Brain pericyte (primary cell): ENCODE data around the gene FTCD.

Experiments used
- DNase-seq: peaks from one replicate; pipeline ENCODE4 v3.0.0-alpha.2; 2012; ENCODE audit warnings: low read depth, low spot score

The FTCD gene

GRCh38 chr21:46093668-46094400 lies 61.5 kb downstream of the FTCD start:
- no peak for DNase-seq

- DNase-seq = no peak
Observed at GRCh38 chr21:46092811-46093667, 62.3 kb downstream of the FTCD start.

- peak; percentile 75 for DNase-seq
Observed at GRCh38 chr21:46092026-46092764, 63.2 kb downstream of the FTCD start.

GRCh38 chr21:46091631-46092025 lies 63.8 kb downstream of the FTCD start:
- DNase-seq = no peak

- no peak for DNase-seq
Observed at GRCh38 chr21:46091118-46091517, 64.3 kb downstream of the FTCD start.

- no peak for DNase-seq
Observed at GRCh38 chr21:46089285-46089684, 66.1 kb downstream of the FTCD start.

GRCh38 chr21:46088189-46088588 lies 67.2 kb downstream of the FTCD start:
- no peak for DNase-seq

- no peak for DNase-seq
Observed at GRCh38 chr21:46087641-46088040, 67.7 kb downstream of the FTCD start.
